CD4-positive, alpha-beta T cell treated with Interferon alpha-2 for 1 hour (primary cell): ENCODE results near the gene MED22.
"Not testable (repeated sequence)": the region's sequence is repeated elsewhere in the genome, so short reads cannot be mapped to it uniquely, and the experiment has no call there.

Experiments used
- DNase-seq, 2 donors: peaks; one replicate each; pipeline ENCODE4 v3.0.0-alpha.2; 2020 to 2022

MED22 gene

GRCh38 chr9:133347985-133348717 lies at the start of gene MED22, which contains the start of gene RPL7A:
TSS of gene MED22 (minus strand) at chr9:133348131. CDS start at chr9:133346662, 1,469 bp downstream.
TSS of gene RPL7A (plus strand) at chr9:133348218. CDS start at chr9:133348244, 26 bp downstream.
- DNase-seq, result peak; percentile 94 to 95

- no peak for DNase-seq
These were observed 49.4 kb upstream of the MED22 start for GRCh38 chr9:133397370-133397769.

DNA sequence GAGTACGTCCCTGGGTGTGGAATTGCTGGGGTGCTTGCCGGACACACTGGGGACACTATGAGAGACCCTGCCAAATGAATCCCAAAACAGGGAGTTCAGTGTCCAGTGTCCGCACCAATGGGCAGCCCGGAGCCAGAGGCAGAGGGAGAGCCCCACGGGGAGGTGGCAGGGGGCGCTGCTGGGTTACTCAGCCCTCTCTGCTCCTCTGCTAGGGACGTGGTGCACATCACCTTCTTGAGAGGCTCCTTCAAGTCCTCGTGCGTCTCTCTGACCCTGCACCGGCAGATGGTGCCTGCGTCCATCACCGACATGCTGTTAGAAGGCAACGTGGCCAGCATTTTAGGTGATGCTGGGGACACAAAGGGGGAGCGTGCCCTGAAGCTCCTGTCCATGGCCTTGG lies 49.0 kb upstream of the MED22 start:
- no peak for DNase-seq

DNA sequence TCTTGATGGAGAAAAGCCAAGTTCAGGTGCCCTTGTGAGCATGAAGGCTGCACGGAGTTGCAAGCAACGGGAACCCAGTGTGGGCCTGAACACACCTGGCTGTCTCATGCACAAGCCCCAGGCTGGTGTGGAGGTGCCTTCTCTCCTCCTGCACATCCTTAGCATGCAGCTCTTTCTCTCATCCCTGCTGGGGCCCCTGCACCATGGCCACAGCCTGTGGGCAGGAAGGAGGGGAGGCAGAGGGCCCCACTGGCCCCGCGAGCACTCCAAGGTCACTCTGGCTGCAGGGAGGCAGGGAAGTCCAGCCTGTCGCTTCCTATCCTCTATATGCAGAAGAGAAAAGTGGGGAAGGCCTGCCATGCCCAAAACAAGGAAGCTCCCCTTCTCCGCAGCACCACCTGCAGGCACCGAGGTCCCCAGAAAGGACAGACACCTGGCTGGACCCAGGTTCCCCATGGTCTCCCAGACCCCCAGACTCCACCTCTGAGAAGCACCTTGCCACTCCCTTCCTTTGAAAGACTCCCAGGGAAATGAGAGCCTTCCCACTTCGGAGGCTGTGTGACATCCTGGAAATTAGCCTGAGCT lies 46.8 kb upstream of the MED22 start:
- DNase-seq, result no peak

DNA sequence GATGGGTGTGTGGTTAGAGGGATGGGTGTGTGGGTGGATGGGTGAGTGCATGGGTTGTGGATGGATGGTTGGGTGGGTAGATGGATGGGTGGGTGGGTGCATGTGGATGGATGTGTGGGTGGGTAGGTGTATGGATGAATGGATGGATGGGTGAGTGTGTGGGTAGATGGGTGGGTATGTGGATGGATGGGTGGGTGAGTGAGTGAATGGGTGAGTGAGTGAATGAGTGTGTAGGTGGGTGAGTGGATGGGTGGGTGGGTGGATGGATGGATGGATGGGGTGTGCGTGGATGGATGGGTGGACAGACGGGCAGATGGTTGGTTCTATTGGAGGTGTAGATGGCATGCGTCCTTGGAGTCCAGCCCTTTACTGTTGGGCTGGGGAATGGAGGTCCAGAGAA lies 45.5 kb upstream of the MED22 start:
- DNase-seq, result no peak

DNA sequence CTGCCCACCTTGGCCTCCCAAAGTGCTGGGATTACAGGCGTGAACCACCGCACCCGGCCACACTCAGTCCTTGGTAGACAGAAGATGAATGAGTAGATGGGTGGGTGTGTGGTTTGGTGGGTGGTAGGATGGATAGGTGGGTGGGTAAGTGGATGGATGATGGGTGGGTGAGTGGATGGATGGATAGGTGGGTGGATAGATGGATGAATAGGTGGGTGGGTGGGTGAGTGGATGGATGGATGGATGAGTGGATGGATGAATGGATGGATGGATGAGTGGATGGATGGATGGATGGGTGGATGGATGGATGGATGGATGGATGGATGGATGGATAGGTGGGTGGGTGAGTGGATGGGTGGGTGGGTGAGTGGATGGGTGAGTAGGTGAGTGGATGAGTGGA lies 44.4 kb upstream of the MED22 start:
- DNase-seq, result not testable (repeated sequence)

DNA sequence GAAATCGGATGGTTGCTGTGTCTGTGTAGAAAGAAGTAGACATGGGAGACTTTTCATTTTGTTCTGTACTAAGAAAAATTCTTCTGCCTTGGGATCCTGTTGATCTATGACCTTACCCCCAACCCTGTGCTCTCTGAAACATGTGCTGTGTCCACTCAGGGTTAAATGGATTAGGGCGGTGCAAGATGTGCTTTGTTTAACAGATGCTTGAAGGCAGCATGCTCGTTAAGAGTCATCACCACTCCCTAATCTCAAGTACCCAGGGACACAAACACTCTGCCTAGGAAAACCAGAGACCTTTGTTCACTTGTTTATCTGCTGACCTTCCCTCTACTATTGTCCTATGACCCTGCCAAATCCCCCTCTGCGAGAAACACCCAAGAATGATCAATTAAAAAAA lies 43.5 kb upstream of the MED22 start:
- DNase-seq, result not testable (repeated sequence)

DNA sequence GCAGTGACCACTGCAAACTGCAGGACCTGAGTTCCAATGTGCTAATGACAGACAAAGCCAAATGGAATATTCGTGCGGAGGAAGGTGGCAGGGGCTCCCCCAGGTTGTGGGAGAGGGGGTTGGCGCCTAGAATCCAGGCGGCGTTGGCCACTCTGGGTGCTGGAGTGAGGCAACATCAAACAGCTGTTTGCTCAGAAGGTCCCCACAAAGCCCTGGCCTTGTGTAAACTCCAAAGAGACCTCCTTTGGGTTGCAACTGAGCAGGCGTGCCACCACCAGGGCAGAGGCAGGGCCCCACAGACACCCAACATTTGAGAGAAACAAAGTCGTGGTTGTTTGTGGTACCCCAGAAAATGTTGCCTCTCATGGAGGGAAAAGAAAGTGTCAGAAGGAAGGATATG lies 42.8 kb upstream of the MED22 start:
- no peak for DNase-seq

- no peak for DNase-seq
These were observed 41.6 kb upstream of the MED22 start for GRCh38 chr9:133389562-133389961.

DNA sequence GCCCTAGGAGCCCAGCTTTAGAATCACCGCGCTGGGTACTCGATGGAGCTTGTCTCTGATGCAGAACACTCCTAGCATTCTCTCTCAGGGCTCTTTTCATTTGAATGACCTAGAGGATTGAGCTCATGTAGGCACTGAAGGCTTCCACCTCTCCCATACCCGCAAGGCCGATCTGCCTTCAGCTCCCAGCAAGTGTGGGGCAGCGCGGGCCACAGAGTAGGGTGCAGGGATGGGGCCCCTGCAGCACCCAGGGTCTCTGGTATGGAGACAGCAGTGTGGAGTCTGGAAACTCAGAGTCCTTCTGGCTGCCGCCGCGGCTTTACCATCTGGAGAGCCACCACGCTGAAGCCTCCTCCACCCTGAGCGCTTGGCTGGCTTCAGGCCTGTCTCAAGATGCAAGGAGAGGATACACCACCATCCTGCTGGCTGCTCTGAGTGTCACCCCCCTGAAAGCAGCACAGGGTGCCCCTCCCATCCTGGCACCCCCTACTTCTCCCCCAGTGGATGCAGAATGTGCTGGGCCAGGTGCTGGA lies 41.2 kb upstream of the MED22 start:
- DNase-seq, result no peak

- DNase-seq, result no peak
These were observed 39.7 kb upstream of the MED22 start for GRCh38 chr9:133387680-133388079.

DNA sequence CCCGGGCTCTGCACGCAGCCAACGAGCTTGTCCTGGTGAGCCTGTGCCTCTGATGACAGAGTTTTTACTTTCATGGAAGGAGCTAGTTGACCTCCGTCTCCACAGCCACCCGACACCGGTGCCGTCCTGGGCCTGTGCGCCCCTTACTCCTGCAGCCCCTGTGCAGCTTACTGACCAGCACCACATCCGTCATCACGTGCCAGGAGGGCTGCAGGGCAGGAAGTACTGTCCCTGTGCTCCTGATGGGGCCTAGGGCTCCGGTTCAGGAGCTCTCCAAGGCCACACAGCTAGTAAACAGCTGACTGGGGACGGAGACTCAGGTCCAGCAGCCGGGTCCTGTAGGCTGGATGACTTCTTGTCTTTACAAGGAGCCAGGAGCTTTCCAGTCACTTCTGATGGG lies 38.4 kb upstream of the MED22 start:
- DNase-seq, result no peak

GRCh38 chr9:133385452-133385851 lies 37.5 kb upstream of the MED22 start:
- DNase-seq, result no peak

DNA sequence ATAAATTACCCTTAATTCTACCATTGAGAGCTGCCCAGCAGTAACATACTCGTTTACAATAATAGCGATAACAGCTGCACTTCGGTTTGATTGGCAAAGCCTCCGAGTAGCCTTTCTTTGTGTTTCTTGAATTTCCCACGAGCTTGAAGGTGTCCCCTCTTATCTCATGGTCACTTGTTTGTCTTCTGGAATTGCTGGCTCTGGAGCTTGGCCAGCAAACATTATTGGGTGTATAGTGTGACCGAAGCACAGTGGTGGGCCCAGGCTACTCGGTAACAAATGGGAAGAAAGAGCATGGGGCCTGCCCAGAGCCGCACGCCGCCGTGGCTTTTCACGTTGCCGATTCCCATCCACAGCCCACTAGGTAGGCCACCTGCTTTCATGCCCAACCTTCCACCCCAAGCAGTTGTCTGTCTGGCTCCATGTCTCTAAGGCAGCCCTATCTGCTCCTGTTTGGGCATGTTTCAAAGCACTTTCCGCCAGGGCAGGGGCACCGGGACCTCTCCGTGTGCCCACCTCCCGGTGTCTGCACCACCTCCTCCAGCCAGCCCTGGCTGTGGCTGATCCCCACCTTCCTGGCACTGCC lies 36.9 kb upstream of the MED22 start:
- DNase-seq, result no peak

GRCh38 chr9:133383438-133383837 lies 35.5 kb upstream of the MED22 start:
- DNase-seq, result no peak

- no peak for DNase-seq
These were observed 34.7 kb upstream of the MED22 start for GRCh38 chr9:133382507-133383141.

GRCh38 chr9:133380734-133381133 lies 32.8 kb upstream of the MED22 start:
- DNase-seq, result no peak

DNA sequence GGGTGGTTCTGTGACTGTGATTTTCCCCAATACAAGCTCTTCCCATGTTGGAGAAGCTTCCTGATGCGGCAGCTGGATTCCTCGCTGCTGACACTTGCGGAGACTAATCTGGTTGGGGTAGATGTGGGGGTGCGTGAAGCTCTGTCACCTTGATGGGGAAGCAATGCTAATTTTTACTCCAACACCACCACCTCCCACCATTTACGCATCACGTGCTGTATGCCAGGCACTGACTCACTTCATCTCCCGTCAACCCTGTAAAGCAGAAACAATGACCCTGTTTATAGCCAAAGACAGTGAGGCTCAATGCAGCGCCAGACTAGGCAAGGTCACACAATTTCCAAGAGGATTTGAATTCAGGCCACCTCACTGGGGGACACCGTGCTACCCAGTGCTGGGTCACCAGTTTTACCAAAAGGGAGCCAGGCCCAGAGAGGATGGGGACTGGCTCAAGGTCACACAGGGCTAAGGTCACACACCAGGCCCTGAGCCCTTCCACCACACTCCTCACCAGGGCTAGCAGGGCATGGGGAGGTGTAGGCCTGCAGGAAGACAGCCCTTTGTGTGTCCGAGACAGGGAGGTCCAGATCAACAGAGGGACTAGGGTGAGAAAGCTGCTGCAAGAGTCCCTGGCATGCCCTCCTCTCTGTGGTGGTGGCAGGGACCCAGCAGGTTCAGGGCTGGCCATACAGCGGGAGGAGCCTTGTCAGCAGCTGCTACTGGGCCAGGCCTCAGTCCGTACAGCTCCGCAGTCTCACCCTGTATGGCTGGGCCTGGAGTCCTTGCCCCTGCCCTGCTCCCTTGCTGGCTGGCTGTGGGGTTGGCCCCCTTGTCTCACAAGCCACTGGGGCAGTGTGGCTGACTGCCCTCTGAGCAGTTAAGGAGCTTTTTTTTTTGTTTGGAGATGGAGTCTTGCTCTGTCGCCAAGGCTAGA lies 31.5 kb upstream of the MED22 start:
- DNase-seq, result no peak

- no peak for DNase-seq
These were observed 30.6 kb upstream of the MED22 start for GRCh38 chr9:133378408-133378962.

GRCh38 chr9:133377721-133378216 lies 29.8 kb upstream of the MED22 start:
- no peak for DNase-seq

DNA sequence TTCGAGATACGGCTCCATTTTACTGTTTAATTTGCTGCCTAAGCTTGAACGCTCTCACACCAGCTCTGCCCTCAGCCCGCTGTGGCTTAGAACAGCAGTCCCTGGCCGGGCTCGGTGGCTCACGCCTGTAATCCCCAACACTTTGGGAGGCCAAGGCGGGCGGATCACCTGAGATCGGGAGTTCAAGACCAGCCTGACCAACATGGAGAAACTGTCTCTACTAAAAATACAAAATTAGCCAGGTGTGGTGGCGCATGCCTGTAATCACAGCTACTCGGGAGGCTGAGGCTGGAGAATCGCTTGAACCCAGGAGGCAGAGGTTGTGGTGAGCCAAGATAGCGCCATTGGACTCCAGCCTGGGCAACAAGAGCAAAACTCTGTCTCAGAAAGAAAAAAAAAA lies 29.3 kb upstream of the MED22 start:
- DNase-seq, result not testable (repeated sequence)
